HEK293 (cell line): Measurements from ENCODE around the gene HMCN2.
A peak's percentile ranks its signal among the peaks of the same experiment; 100 is the strongest.

Source experiments
- CTCF ChIA-PET: fragments of 350-600 bp; formaldehyde crosslinking; extraction: SDS; loops from one replicate; lab custom pipeline; 2021; ENCODE audit warnings: antibody characterized with exemption; lab: Yijun Ruan, JAX
- POLR2A ChIA-PET: fragments of 300-600 bp; formaldehyde crosslinking; extraction: SDS; loops from one replicate; lab custom pipeline; 2020; ENCODE audit warnings: antibody characterized with exemption, inconsistent platforms; lab: Yijun Ruan, JAX
- H3K27ac ChIP-seq: fragments of 200-500 bp; sonication (Bioruptor generic); 2 replicates; pipeline ENCODE4 v1.5.1; 2014; ENCODE audit warnings: low read depth, low read length, control low read depth, inconsistent platforms; ENCODE audit errors: extremely low read depth
- H3K36me3 ChIP-seq, 2 experiments: fragments of 200-500 bp in 1 of 2; sonication (Bioruptor generic) in 1 of 2; 1 replicate in 1 of 2; 2 replicates in 1 of 2; pipeline ENCODE4 v1.5.1; 2014 to 2017; ENCODE audit warnings: inconsistent platforms in 2 of 2, low read length in 2 of 2; ENCODE audit not compliant: control insufficient read depth in 2 of 2, insufficient read depth in 1 of 2
- H3K4me1 ChIP-seq: fragments of 200-500 bp; sonication (Bioruptor generic); 2 replicates; pipeline ENCODE4 v1.5.1; 2014; ENCODE audit warnings: mild to moderate bottlenecking, low read length, inconsistent platforms; ENCODE audit not compliant: control insufficient read depth, insufficient read depth
- H3K4me3 ChIP-seq: 2 replicates; pipeline ENCODE4 v1.5.1; 2011; ENCODE audit warnings: low read depth, mild to moderate bottlenecking, control low read depth, low read length, moderate library complexity
- H3K9me3 ChIP-seq: fragments of 200-500 bp; sonication (Bioruptor generic); 2 replicates; pipeline ENCODE4 v1.5.1; 2014; ENCODE audit warnings: low read depth, low read length, inconsistent platforms; ENCODE audit not compliant: control insufficient read depth, insufficient read depth
- EGR2 ChIP-seq: fragments of 450-650 bp; formaldehyde crosslinking; IDR thresholded peaks from 2 replicates; pipeline ENCODE4 v1.5.1; 2016; ENCODE audit warnings: low read depth, missing biosample characterization, missing genetic modification characterization
- GLIS1 ChIP-seq: fragments of 450-650 bp; formaldehyde crosslinking; IDR thresholded peaks from 2 replicates; pipeline ENCODE4 v1.5.1; 2016; ENCODE audit warnings: missing biosample characterization, missing genetic modification characterization
- HOXA7 ChIP-seq: sonication (generic); formaldehyde crosslinking; IDR thresholded peaks from 2 replicates; pipeline ENCODE4 v1.8.1; 2022; ENCODE audit warnings: missing genetic modification reagents, borderline replicate concordance
- KLF7 ChIP-seq: fragments of 450-650 bp; formaldehyde crosslinking; IDR thresholded peaks from 2 replicates; pipeline ENCODE4 v1.5.1; 2016; ENCODE audit warnings: missing biosample characterization, missing genetic modification characterization, borderline replicate concordance
- REPIN1 ChIP-seq: fragments of 450-650 bp; formaldehyde crosslinking; IDR thresholded peaks from 2 replicates; pipeline ENCODE4 v1.5.1; 2017; ENCODE audit warnings: missing biosample characterization, missing genetic modification characterization, low read depth
- ZBTB1 ChIP-seq: fragments of 450-650 bp; formaldehyde crosslinking; IDR thresholded peaks from 2 replicates; pipeline ENCODE4 v1.5.1; 2016; ENCODE audit warnings: missing biosample characterization, missing genetic modification characterization
- ZIC2 ChIP-seq: fragments of 450-650 bp; formaldehyde crosslinking; IDR thresholded peaks from 2 replicates; pipeline ENCODE4 v1.5.1; 2016; ENCODE audit warnings: missing biosample characterization, missing genetic modification characterization
- ZNF19 ChIP-seq: fragments of 450-650 bp; formaldehyde crosslinking; IDR thresholded peaks from 2 replicates; pipeline ENCODE4; 2016; ENCODE audit warnings: missing biosample characterization, missing genetic modification characterization, low read depth
- ZNF211 ChIP-seq: fragments of 450-650 bp; formaldehyde crosslinking; IDR thresholded peaks from 2 replicates; pipeline ENCODE4 v1.5.1; 2016; ENCODE audit warnings: low read depth, missing biosample characterization, missing genetic modification characterization
- ZNF23 ChIP-seq: fragments of 450-650 bp; formaldehyde crosslinking; IDR thresholded peaks from 2 replicates; pipeline ENCODE4 v1.5.1; 2016; ENCODE audit warnings: missing biosample characterization, missing genetic modification characterization, borderline replicate concordance
- ZNF274 ChIP-seq, 2 experiments: fragments of 200-500 bp in 1 of 2; fragments of 450-650 bp in 1 of 2; sonication (Bioruptor generic) in 1 of 2; formaldehyde crosslinking in 1 of 2; IDR thresholded peaks; 2 replicates each; pipeline versions ENCODE4 v1.5.1 to v1.6.1; 2014 to 2016; ENCODE audit warnings: borderline replicate concordance in 1 of 2, inconsistent platforms in 1 of 2, low read length in 1 of 2, missing biosample characterization in 1 of 2, missing genetic modification characterization in 1 of 2
- ZNF510 ChIP-seq: fragments of 450-650 bp; formaldehyde crosslinking; IDR thresholded peaks from 2 replicates; pipeline ENCODE4 v1.5.1; 2018; ENCODE audit warnings: mild to moderate bottlenecking, missing genetic modification characterization, missing biosample characterization; ENCODE audit not compliant: insufficient replicate concordance
- ZNF530 ChIP-seq: fragments of 450-650 bp; formaldehyde crosslinking; IDR thresholded peaks from 2 replicates; pipeline ENCODE4 v1.5.1; 2016; ENCODE audit warnings: low read depth, missing biosample characterization, missing genetic modification characterization
- ZNF677 ChIP-seq: fragments of 450-650 bp; IDR thresholded peaks from 2 replicates; pipeline ENCODE4 v1.5.0; 2018; ENCODE audit warnings: missing biosample characterization, mild to moderate bottlenecking, missing genetic modification characterization, moderate library complexity
- ZNF791 ChIP-seq: fragments of 450-650 bp; formaldehyde crosslinking; IDR thresholded peaks from 2 replicates; pipeline ENCODE4 v1.5.1; 2016; ENCODE audit warnings: missing biosample characterization, missing genetic modification characterization
- ZNF830 ChIP-seq: fragments of 450-650 bp; IDR thresholded peaks from 2 replicates; pipeline ENCODE4 v1.5.0; 2018; ENCODE audit warnings: missing biosample characterization, missing genetic modification characterization, low read depth, mild to moderate bottlenecking, moderate library complexity
- TF ChIP-seq, protein P1 (sequence below): fragments of 450-650 bp; formaldehyde crosslinking; IDR thresholded peaks from 2 replicates; pipeline ENCODE4 v1.5.1; 2017; ENCODE audit warnings: missing biosample characterization, missing genetic modification characterization
- TF ChIP-seq, protein P2 (sequence below): fragments of 450-650 bp; formaldehyde crosslinking; IDR thresholded peaks from 2 replicates; pipeline ENCODE4 v1.5.1; 2016; ENCODE audit warnings: missing biosample characterization, missing genetic modification characterization
- TF ChIP-seq, protein P3 (sequence below): fragments of 450-650 bp; formaldehyde crosslinking; IDR thresholded peaks from 2 replicates; pipeline ENCODE4 v1.5.1; 2017; ENCODE audit warnings: missing biosample characterization, missing genetic modification characterization
- TF ChIP-seq, protein P4 (sequence below): fragments of 450-650 bp; formaldehyde crosslinking; IDR thresholded peaks from 2 replicates; pipeline ENCODE4 v1.5.1; 2017; ENCODE audit warnings: missing biosample characterization, mild to moderate bottlenecking, missing genetic modification characterization, moderate library complexity
- TF ChIP-seq, protein P5 (sequence below): fragments of 450-650 bp; formaldehyde crosslinking; IDR thresholded peaks from 2 replicates; pipeline ENCODE4 v1.5.1; 2016; ENCODE audit warnings: missing biosample characterization, missing genetic modification characterization

The HMCN2 gene

GRCh38 chr9:130325921-130326320 lies 60.4 kb downstream of the HMCN2 start:
- ChIA-PET CTCF (interaction anchor here (0.7 to 2.4 kb wide), 9 partner anchors 8 to 433 kb away, joined by 3 to 15 read pairs (median 3); no protein-coding TSS in a partner anchor), POLR2A (no interaction called here)
- Histone ChIP-seq H3K27ac (no peak overlapping the region), H3K36me3 (no peaks in the 10 kb centered on the region), H3K4me3 (no peak overlapping the region), H3K4me1 (no peaks in the 10 kb centered on the region), H3K9me3 (no peaks in the 10 kb centered on the region)
- TF ChIP-seq REPIN1 (no peak), ZNF791 (no peak), ZBTB1 (tag by site-specific recombination) (no peak), HOXA7 (no peak), ZNF274 (IDR thresholded peaks at IDR 0.05; ENCODE audit: low read length) (no peak), ZNF274 (tag by site-specific recombination; IDR thresholded peaks at IDR 0.05; ENCODE audit: borderline replicate concordance) (no peak), ZNF510 (tag by site-specific recombination) (no peak), ZNF23 (tag by site-specific recombination) (no peak)

DNA sequence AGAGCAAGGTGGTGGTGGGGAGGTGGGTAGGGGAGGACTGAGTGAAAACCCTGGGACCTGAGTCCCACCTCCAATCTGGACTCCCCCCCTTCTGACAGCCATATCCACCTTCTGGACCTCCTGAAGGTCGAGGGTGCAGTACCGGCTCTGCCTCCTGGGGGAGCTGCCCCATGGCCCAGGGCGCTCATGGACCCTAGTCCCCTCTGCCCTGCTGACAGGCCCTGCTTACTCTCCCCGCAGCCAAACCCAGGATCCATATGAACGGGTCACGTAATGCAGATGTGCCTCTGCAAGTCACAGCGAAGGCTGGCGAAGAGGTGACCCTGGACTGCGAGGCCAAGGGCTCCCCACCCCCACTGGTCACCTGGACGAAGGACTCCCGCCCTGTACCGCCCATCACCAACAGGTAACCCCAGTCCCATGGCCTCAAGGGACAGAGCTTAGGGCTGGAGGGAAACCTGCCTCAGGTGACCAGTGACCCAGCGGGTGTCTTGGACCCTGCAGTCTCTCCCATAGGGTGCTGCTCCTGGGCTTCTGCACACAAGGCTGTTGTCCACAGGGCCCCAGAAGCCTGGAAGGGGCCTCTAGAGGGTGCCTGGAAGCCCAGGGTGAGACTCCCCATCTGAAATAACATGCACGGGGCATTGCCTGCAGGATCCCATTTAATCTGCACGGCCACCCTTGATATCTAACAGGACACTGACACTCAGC lies 61.7 kb downstream of the HMCN2 start:
- CTCF ChIA-PET = interaction anchor here (0.6 to 2.4 kb wide), 13 partner anchors 9 to 1855 kb away, joined by 3 to 15 read pairs (median 4); no protein-coding TSS in a partner anchor

DNA sequence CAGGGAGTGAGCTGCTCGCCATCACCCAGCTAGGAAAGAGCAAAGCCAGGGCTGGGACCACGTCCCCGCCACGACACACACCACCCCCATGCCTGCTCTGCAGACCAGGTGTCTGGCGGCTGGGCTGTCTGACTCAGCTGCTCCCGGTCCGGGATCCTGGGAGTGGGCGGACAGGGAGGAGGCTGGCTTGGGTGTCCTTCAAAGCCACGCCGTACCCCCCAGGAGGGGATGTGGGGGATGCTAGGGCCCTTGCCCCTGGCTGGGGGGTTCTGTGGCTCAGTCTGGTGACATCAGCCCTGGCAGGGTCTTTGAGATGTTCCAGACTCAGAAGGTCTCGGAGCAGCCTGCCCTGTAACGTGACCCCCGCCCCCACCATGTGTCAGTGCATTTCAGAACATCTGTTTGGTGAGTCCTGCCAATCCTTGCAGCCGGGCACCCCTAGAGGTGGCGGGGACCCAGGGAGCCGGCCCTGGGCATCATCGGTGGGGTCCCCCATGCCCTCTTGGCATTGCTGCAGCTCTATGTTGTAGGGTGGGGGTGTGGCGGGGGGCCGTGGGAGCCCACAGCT lies 62.3 kb downstream of the HMCN2 start:
- Histone ChIP-seq H3K4me3 (no peak overlapping the region), H3K4me1 (no peaks in the 10 kb centered on the region), H3K9me3 (no peaks in the 10 kb centered on the region), H3K27ac (no peak overlapping the region), H3K36me3 (no peaks in the 10 kb centered on the region)
- CTCF ChIA-PET = interaction anchor here (0.6 to 2.4 kb wide), 9 partner anchors 9 to 448 kb away, joined by 3 to 15 read pairs (median 3); no protein-coding TSS in a partner anchor
- POLR2A ChIA-PET = interaction anchor here (0.6 kb wide), 1 partner anchor 31 kb away, joined by 3 read pairs; no protein-coding TSS in a partner anchor
- TF ChIP-seq KLF7 (tag by site-specific recombination) (no peak), GLIS1 (tag by site-specific recombination) (peak; percentile 95), ZNF19 (tag by site-specific recombination) (no peak), ZNF530 (tag by site-specific recombination) (no peak), EGR2 (peak; percentile 89)
- TF ChIP-seq, protein P1, sequence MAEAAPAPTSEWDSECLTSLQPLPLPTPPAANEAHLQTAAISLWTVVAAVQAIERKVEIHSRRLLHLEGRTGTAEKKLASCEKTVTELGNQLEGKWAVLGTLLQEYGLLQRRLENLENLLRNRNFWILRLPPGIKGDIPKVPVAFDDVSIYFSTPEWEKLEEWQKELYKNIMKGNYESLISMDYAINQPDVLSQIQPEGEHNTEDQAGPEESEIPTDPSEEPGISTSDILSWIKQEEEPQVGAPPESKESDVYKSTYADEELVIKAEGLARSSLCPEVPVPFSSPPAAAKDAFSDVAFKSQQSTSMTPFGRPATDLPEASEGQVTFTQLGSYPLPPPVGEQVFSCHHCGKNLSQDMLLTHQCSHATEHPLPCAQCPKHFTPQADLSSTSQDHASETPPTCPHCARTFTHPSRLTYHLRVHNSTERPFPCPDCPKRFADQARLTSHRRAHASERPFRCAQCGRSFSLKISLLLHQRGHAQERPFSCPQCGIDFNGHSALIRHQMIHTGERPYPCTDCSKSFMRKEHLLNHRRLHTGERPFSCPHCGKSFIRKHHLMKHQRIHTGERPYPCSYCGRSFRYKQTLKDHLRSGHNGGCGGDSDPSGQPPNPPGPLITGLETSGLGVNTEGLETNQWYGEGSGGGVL (tag by site-specific recombination) = peak; percentile 76
- TF ChIP-seq, protein P2, sequence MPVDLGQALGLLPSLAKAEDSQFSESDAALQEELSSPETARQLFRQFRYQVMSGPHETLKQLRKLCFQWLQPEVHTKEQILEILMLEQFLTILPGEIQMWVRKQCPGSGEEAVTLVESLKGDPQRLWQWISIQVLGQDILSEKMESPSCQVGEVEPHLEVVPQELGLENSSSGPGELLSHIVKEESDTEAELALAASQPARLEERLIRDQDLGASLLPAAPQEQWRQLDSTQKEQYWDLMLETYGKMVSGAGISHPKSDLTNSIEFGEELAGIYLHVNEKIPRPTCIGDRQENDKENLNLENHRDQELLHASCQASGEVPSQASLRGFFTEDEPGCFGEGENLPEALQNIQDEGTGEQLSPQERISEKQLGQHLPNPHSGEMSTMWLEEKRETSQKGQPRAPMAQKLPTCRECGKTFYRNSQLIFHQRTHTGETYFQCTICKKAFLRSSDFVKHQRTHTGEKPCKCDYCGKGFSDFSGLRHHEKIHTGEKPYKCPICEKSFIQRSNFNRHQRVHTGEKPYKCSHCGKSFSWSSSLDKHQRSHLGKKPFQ (tag by site-specific recombination) = no peak
- TF ChIP-seq, protein P3, sequence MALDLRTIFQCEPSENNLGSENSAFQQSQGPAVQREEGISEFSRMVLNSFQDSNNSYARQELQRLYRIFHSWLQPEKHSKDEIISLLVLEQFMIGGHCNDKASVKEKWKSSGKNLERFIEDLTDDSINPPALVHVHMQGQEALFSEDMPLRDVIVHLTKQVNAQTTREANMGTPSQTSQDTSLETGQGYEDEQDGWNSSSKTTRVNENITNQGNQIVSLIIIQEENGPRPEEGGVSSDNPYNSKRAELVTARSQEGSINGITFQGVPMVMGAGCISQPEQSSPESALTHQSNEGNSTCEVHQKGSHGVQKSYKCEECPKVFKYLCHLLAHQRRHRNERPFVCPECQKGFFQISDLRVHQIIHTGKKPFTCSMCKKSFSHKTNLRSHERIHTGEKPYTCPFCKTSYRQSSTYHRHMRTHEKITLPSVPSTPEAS (tag by site-specific recombination) = no peak

More for the DNA sequence above, 61.7 kb downstream of the HMCN2 start:
- Histone ChIP-seq H3K4me1 (no peaks in the 10 kb centered on the region), H3K27ac (no peak overlapping the region), H3K9me3 (no peaks in the 10 kb centered on the region), H3K36me3 (no peaks in the 10 kb centered on the region), H3K4me3 (no peak overlapping the region)
- POLR2A ChIA-PET = no interaction called here
- TF ChIP-seq ZIC2 (tag by site-specific recombination) = peak; percentile 73
- no peak for TF ChIP-seq ZNF830 (tag by site-specific recombination)
- TF ChIP-seq, protein P4, sequence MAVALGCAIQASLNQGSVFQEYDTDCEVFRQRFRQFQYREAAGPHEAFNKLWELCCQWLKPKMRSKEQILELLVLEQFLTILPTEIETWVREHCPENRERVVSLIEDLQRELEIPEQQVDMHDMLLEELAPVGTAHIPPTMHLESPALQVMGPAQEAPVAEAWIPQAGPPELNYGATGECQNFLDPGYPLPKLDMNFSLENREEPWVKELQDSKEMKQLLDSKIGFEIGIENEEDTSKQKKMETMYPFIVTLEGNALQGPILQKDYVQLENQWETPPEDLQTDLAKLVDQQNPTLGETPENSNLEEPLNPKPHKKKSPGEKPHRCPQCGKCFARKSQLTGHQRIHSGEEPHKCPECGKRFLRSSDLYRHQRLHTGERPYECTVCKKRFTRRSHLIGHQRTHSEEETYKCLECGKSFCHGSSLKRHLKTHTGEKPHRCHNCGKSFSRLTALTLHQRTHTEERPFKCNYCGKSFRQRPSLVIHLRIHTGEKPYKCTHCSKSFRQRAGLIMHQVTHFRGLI (tag by site-specific recombination) = no peak
- TF ChIP-seq, protein P5, sequence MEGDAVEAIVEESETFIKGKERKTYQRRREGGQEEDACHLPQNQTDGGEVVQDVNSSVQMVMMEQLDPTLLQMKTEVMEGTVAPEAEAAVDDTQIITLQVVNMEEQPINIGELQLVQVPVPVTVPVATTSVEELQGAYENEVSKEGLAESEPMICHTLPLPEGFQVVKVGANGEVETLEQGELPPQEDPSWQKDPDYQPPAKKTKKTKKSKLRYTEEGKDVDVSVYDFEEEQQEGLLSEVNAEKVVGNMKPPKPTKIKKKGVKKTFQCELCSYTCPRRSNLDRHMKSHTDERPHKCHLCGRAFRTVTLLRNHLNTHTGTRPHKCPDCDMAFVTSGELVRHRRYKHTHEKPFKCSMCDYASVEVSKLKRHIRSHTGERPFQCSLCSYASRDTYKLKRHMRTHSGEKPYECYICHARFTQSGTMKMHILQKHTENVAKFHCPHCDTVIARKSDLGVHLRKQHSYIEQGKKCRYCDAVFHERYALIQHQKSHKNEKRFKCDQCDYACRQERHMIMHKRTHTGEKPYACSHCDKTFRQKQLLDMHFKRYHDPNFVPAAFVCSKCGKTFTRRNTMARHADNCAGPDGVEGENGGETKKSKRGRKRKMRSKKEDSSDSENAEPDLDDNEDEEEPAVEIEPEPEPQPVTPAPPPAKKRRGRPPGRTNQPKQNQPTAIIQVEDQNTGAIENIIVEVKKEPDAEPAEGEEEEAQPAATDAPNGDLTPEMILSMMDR (tag by site-specific recombination) = peak; percentile 48
- TF ChIP-seq ZNF677 = no peak
- TF ChIP-seq ZNF211 = no peak
